HG02938 (cell line): ENCODE data around the gene PLVAP.

Experiments
- ATAC-seq: cut with Tn5 transposase; IDR thresholded peaks from one replicate; pipeline ENCODE4 v1.9.1; 2021; ENCODE audit warnings: mild to moderate bottlenecking, moderate library complexity; ENCODE audit not compliant: unreplicated experiment

Gene PLVAP

GRCh38 chr19:17304386-17305215 is 72.5 kb downstream of the PLVAP start:
- ATAC-seq: no peak

GRCh38 chr19:17303940-17304267 is 73.2 kb downstream of the PLVAP start:
- no peak for ATAC-seq

GRCh38 chr19:17303167-17303939 is 73.8 kb downstream of the PLVAP start, which contains the start of gene ABHD8:
Gene ABHD8 (minus strand): TSS chr19:17303425. CDS start chr19:17301616, 1,809 bp downstream.
- ATAC-seq: peak; percentile 53

- no peak for ATAC-seq
These were observed 74.6 kb downstream of the PLVAP start for GRCh38 chr19:17302391-17303166.
